ENCODE data around the gene VASH2. TPM values are rescaled to one million over a fixed set of nuclear protein-coding genes. Genes with fewer than 3 reads are reported as not detected.

The VASH2 gene
- total RNA-seq, 1 donor from 2014 or later, result not detected

DNA sequence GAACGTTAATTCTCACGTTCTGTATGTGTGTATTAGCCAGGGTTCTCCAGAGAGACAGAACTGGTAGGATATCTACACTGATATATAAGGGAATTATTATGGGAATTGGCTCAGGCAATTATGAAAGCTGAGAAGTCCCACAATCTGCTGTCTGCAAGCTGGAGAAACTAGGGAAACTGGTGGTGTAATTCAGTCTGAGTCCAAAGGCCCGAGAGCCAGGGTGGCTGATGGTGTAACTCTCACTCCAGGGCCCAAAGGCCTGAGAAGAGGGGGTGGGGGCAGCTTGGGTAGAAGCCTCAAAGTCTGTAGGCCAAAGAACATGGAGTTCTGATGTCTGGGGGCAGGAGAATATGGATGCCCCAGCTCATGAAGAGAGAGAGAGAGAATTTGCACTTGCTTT lies 13.3 kb upstream of the VASH2 start:
- FAIRE-seq, result no peak

DNA sequence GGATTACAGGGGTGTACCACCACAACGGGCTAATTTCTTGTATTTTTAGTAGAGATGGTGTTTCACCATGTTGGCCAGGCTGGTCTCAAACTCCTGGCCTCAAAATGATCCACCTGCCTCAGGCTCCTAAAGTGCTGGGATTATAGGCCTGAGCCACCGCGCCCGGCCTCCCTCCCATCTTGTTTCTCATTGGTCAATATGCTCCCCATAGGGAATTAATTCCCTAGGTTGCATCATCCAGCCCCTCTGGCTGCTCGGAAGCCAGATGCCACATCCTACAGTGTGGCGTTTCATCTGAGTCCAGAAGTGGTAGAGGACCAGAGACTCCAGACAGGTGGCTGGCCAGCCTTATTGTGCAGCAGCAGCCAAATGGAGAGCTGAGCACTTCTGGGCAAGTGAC lies 11.5 kb upstream of the VASH2 start:
- DNase-seq (ENCODE audit: low read depth) (no peak), FAIRE-seq (no peak)
- TF ChIP-seq, protein P1, sequence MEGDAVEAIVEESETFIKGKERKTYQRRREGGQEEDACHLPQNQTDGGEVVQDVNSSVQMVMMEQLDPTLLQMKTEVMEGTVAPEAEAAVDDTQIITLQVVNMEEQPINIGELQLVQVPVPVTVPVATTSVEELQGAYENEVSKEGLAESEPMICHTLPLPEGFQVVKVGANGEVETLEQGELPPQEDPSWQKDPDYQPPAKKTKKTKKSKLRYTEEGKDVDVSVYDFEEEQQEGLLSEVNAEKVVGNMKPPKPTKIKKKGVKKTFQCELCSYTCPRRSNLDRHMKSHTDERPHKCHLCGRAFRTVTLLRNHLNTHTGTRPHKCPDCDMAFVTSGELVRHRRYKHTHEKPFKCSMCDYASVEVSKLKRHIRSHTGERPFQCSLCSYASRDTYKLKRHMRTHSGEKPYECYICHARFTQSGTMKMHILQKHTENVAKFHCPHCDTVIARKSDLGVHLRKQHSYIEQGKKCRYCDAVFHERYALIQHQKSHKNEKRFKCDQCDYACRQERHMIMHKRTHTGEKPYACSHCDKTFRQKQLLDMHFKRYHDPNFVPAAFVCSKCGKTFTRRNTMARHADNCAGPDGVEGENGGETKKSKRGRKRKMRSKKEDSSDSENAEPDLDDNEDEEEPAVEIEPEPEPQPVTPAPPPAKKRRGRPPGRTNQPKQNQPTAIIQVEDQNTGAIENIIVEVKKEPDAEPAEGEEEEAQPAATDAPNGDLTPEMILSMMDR (IDR thresholded peaks at IDR 0.05; ENCODE audit: insufficient read depth, low read length, severe bottlenecking), result no peak
- Histone ChIP-seq H3K27me3 (ENCODE audit: control insufficient read depth, insufficient read depth, low read length) (no peaks in the 10 kb centered on the region), H3K36me3 (ENCODE audit: control insufficient read depth, insufficient read depth, low read length) (no peaks in the 10 kb centered on the region), H3K4me3 (ENCODE audit: low read depth, low read length) (no peak overlapping the region)

More for the DNA sequence above, 13.3 kb upstream of the VASH2 start:
- no peaks in the 10 kb centered on the region for H3K27me3 ChIP-seq (ENCODE audit: control insufficient read depth, insufficient read depth, low read length)
- TF ChIP-seq, protein P1 (IDR thresholded peaks at IDR 0.05; ENCODE audit: insufficient read depth, low read length, severe bottlenecking), result no peak
- no peak for DNase-seq (ENCODE audit: low read depth)
- H3K4me3 ChIP-seq (ENCODE audit: low read depth, low read length), result no peak overlapping the region
- no peaks in the 10 kb centered on the region for H3K36me3 ChIP-seq (ENCODE audit: control insufficient read depth, insufficient read depth, low read length)

DNA sequence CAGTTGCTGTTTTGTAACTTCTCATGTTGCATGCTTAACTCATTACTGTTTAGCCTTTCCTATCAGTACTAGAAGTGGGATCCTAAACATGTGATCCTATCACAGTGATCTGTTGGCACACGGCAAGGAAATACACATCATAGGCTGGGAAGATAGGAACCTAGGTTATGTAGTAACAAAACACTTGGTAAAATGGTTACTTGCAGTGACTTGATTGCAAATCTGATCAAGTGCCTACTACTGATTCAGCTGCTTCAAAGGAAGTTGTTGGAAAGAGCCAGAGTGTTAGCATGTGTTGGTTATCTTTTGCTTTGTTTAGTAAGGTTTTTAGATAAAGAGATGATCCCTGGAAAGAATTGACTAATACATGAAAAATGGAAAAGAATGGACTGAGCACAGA lies 8.9 kb upstream of the VASH2 start:
- TF ChIP-seq, protein P1 (IDR thresholded peaks at IDR 0.05; ENCODE audit: insufficient read depth, low read length, severe bottlenecking), result no peak
- no peak for FAIRE-seq

DNA sequence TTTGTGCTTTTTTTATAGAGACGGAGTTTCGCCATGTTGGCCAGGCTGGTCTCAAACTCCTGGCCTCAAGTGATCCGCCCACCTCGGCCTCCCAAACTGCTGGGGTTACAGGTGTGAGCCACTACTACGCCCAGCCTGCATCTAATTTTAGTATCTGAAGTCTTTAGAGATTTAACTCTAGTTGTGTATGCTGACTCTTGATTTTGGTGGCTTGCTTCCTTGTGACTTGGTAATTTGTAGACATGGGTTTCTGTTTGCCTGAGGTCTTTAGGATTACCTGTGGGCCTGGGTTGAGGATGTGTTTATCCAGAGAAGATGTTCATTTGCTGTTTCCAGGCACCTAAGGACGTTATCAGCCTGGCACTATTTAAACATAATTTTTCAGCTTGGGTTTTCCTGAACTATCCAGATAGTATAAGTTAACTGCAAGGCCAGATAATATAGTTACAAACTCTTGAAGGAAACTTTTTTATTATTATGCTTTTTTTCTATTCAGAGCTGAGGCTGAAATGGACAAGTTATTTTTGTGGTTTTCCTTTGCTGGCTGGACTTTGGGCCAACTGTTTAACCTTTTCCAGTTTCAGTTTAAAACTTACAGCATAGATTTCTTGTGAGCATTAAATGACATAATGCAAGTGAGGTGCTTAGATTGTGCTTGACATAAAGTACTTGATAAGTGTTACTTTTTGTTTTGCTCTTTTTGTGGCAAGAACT lies 7.5 kb upstream of the VASH2 start:
- DNase-seq (ENCODE audit: low read depth), result no peak
- Histone ChIP-seq H3K36me3 (ENCODE audit: control insufficient read depth, insufficient read depth, low read length) (no peaks in the 10 kb centered on the region), H3K27me3 (ENCODE audit: control insufficient read depth, insufficient read depth, low read length) (no peaks in the 10 kb centered on the region), H3K4me3 (ENCODE audit: low read depth, low read length) (no peak overlapping the region)
- no peak for FAIRE-seq
- TF ChIP-seq, protein P1 (IDR thresholded peaks at IDR 0.05; ENCODE audit: insufficient read depth, low read length, severe bottlenecking), result no peak

More for the DNA sequence above, 8.9 kb upstream of the VASH2 start:
- no peaks in the 10 kb centered on the region for H3K36me3 ChIP-seq (ENCODE audit: control insufficient read depth, insufficient read depth, low read length)
- no peaks in the 10 kb centered on the region for H3K27me3 ChIP-seq (ENCODE audit: control insufficient read depth, insufficient read depth, low read length)
- H3K4me3 ChIP-seq (ENCODE audit: low read depth, low read length), result no peak overlapping the region
- no peak for DNase-seq (ENCODE audit: low read depth)

DNA sequence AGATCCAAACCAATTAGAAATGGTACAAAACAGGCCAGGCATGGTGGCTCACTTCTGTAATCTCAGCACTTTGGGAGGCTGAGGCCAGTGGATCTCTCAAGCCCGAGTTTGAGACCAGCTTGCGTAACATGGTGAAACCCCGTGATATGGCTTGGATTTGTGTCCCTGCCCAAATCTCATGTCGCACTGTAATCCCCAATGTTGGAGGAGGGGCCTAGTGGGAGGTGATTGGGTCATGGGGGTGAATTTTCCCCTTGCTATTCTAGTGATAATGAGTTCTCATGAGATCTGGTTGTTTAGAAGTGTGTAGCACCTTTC lies 7.0 kb upstream of the VASH2 start:
- Histone ChIP-seq H3K36me3 (ENCODE audit: control insufficient read depth, insufficient read depth, low read length) (no peaks in the 10 kb centered on the region), H3K27me3 (ENCODE audit: control insufficient read depth, insufficient read depth, low read length) (no peaks in the 10 kb centered on the region), H3K4me3 (ENCODE audit: low read depth, low read length) (no peak overlapping the region)
- FAIRE-seq (no peak), DNase-seq (ENCODE audit: low read depth) (no peak)
- TF ChIP-seq, protein P1 (IDR thresholded peaks at IDR 0.05; ENCODE audit: insufficient read depth, low read length, severe bottlenecking), result no peak
